ENCODE data around the gene AK4. TPM values are rescaled to one million over a fixed set of nuclear protein-coding genes. Genes with fewer than 3 reads are reported as not detected.

Gene AK4
- polyA plus RNA-seq, 2 of the 4 experiments (the other 2 are of a cell fraction) = 10.6 to 25.9 TPM

- TF ChIP-seq PHF8 (IDR thresholded peaks at IDR 0.05; ENCODE audit: borderline replicate concordance, low read depth) (no peak), RCOR1 (IDR thresholded peaks at IDR 0.05; ENCODE audit: low read depth, low read length) (no peak), CTCF (IDR thresholded peaks at IDR 0.05) (no peak), REST (IDR thresholded peaks at IDR 0.05) (no peak), POLR2A (IDR thresholded peaks at IDR 0.05; ENCODE audit: low read length) (no peak), E2F6 (IDR thresholded peaks at IDR 0.05; ENCODE audit: borderline replicate concordance, low read depth) (no peak), RAD21 (conservative IDR thresholded peaks at IDR 0.05 in 1 of 2, IDR thresholded peaks at IDR 0.05 in 1 of 2) (no peak)
- WGBS (ENCODE audit: missing lambda C conversion rate) = 73% methylated on average over 3 of the region's 3 CpGs
Measured at GRCh38 chr1:65243491-65243890, 95.5 kb downstream of the AK4 start.

GRCh38 chr1:65245295-65245694, 97.3 kb downstream of the AK4 start:
- no peak for FAIRE-seq
- TF ChIP-seq HEYL (CRISPR knock-in tag; IDR thresholded peaks at IDR 0.05) = no peak
- TF ChIP-seq TP53 (CRISPR knock-in tag; IDR thresholded peaks at IDR 0.05) = no peak
- no peak for TF ChIP-seq ZNF302 (CRISPR knock-in tag; IDR thresholded peaks at IDR 0.05)
- TF ChIP-seq PHF8 (IDR thresholded peaks at IDR 0.05; ENCODE audit: borderline replicate concordance, low read depth) = no peak
- no peak for TF ChIP-seq HDAC2 (IDR thresholded peaks at IDR 0.05)
- TF ChIP-seq ZSCAN20 (CRISPR knock-in tag; IDR thresholded peaks at IDR 0.05) = no peak
- no peak overlapping the region for H3K4me2 ChIP-seq
- ChIA-PET CTCF (no interaction called here), POLR2A (no interaction called here)
- H3K9me3 ChIP-seq = no peaks in the 10 kb centered on the region
- no peak for ATAC-seq
- no peak overlapping the region for H3K4me3 ChIP-seq
- peaks cover 11% of the 10 kb centered on the region; the same call in 2 of the 3 replicates for H3K4me1 ChIP-seq
- no peak overlapping the region for H3K27ac ChIP-seq
- no peak for DNase-seq (ENCODE audit: low read depth in 1 of 2, low spot score in 1 of 2)

More at GRCh38 chr1:65243491-65243890, 95.5 kb downstream of the AK4 start:
- Histone ChIP-seq H3K4me3 (no peak overlapping the region), H3K9me3 (no peaks in the 10 kb centered on the region), H3K4me2 (no peak overlapping the region), H3K4me1 (peaks cover 11% of the 10 kb centered on the region; the same call in 2 of the 3 replicates), H3K27ac (no peak overlapping the region)
- ChIA-PET CTCF (no interaction called here), POLR2A (no interaction called here)
- DNase-seq (ENCODE audit: low read depth in 1 of 2, low spot score in 1 of 2) (no peak), ATAC-seq (no peak), FAIRE-seq (no peak)

- FAIRE-seq (no peak), ATAC-seq (peak; percentile 34 to 67; a peak in 4 of 6 replicates), DNase-seq (ENCODE audit: low read depth in 1 of 2, low spot score in 1 of 2) (peak in 1 of 2 experiments; percentile 45)
- no peak overlapping the region for H3K4me3 ChIP-seq
- peaks cover 11% of the 10 kb centered on the region; the same call in 2 of the 3 replicates for H3K4me1 ChIP-seq
- POLR2A ChIA-PET = interaction anchor here (0.6 kb wide), 1 partner anchor 179 kb away, joined by 4 read pairs; no protein-coding TSS in a partner anchor
- H3K27ac ChIP-seq = peak overlapping the region in 1 of 2 experiments; percentile 24; a peak in 1 of 6 replicates
- CTCF ChIA-PET = interaction anchor here (0.6 to 1.1 kb wide), 2 partner anchors 39 to 211 kb away, joined by 3 read pairs; no protein-coding TSS in a partner anchor
- H3K9me3 ChIP-seq = no peaks in the 10 kb centered on the region
- 45% methylated on average over 4 of the region's 4 CpGs for WGBS (ENCODE audit: missing lambda C conversion rate)
- H3K4me2 ChIP-seq = peak overlapping the region; percentile 30; the same call in 2 of the 3 replicates
- TF ChIP-seq RCOR1 (IDR thresholded peaks at IDR 0.05; ENCODE audit: low read depth, low read length) = no peak
- no peak for TF ChIP-seq HDAC2 (IDR thresholded peaks at IDR 0.05)
- no peak for TF ChIP-seq KDM5A (IDR thresholded peaks at IDR 0.05)
- TF ChIP-seq HOXB13 (CRISPR knock-in tag; IDR thresholded peaks at IDR 0.05; ENCODE audit: low read depth) = no peak
- no peak for TF ChIP-seq ESRRA (IDR thresholded peaks at IDR 0.05; ENCODE audit: borderline replicate concordance, low read length)
Measured at GRCh38 chr1:65247419-65248359, 99.7 kb downstream of the AK4 start.
